ENCODE data around the gene SPATA6.
"Not testable (repeated sequence)": the region's sequence is repeated elsewhere in the genome, so short reads cannot be mapped to it uniquely, and the experiment has no call there.

SPATA6 gene

DNA sequence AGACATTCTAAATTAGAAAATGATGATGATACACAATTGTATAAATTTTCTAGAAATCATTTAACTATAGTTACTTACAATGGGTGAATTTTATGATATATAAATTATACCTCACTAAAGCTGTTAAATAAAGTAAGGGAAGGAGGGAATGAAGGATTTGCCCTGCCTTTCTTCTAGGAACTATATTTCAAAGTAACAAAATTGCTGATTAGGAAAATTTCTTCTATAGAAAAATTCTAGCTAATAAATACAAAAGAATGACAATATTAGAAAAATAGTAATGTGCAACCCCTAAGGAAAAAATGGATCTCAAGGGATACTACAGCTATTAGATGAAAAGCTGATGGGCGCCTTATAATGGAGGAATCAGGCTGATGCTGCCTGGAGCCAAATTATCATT is 23.1 kb downstream of the SPATA6 start:
- Histone ChIP-seq H3K9me3 (ENCODE audit: low read length) (no peaks in the 10 kb centered on the region), H3K27ac (ENCODE audit: low read depth, low read length) (no peak overlapping the region), H3K9ac (ENCODE audit: low read length) (no peak overlapping the region), H3K27me3 (ENCODE audit: control insufficient read depth in 1 of 2, insufficient read depth in 2 of 2, low read length in 2 of 2) (no peaks in the 10 kb centered on the region), H3K36me3 (ENCODE audit: insufficient read depth, low read length) (no peaks in the 10 kb centered on the region), H3K4me1 (ENCODE audit: insufficient read depth, low read length) (no peaks in the 10 kb centered on the region), H3K4me3 (ENCODE audit: low read depth in 1 of 2, low read length in 2 of 2) (no peak overlapping the region)

DNA sequence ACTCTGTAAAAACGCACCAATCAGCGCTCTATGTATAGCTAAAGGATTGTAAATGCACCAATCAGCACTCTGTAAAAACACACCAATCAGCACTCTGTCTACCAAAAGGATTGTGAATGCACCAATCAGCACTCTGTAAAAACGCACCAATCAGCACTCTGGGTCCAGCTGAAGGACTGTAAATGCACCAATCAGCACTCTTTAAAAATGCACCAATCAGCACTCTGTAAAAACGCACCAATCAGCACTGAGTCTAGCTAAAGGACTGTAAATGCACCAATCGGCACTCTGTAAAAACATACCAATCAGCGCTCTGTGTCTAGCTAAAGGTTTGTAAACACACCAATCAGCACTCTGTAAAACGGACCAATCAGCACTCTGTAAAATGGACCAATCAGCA is 27.8 kb downstream of the SPATA6 start:
- H3K9ac ChIP-seq (ENCODE audit: low read length); H3K36me3 ChIP-seq (ENCODE audit: insufficient read depth, low read length); H3K4me1 ChIP-seq (ENCODE audit: insufficient read depth, low read length); H3K27ac ChIP-seq (ENCODE audit: low read depth, low read length); H3K4me3 ChIP-seq (ENCODE audit: low read depth in 1 of 2, low read length in 2 of 2); H3K27me3 ChIP-seq (ENCODE audit: control insufficient read depth in 1 of 2, insufficient read depth in 2 of 2, low read length in 2 of 2); H3K9me3 ChIP-seq (ENCODE audit: low read length): not testable (repeated sequence)

DNA sequence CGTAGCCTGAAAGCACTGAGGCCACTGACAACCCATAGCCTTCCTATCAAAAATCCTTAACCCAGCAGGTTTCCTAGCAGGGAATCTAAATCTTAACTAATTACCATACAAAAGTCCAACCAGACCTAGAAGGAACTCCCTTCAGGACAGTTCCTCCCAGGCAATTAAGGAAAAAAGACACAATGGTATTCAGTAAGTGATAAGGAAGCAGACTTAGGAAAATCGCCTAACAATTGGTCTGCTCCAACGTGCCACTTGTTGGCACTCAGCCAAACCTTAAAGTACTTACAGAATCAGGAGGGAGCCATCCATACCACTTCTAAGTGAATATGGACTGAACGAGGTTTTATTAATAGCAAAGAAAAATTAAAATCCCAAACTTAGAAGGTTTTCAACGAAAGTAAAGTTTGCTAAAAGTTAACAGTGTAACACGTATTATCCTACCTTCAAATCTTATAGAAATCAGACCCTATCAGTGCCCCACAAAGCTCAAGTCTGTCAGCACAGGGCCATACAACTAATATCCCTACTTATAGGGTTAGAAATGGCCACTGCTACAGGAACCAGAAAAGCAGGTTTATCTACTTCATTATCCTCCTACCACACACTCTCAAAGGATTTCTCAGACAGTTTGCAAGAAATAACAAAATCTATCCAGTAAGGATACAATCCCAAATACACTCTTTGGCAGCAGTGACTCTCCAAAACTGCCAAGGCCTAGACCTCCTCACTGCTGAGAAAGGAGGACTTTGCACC is 29.0 kb downstream of the SPATA6 start:
- Histone ChIP-seq H3K36me3 (ENCODE audit: insufficient read depth, low read length) (no peaks in the 10 kb centered on the region), H3K27me3 (ENCODE audit: control insufficient read depth in 1 of 2, insufficient read depth in 2 of 2, low read length in 2 of 2) (no peaks in the 10 kb centered on the region), H3K4me1 (ENCODE audit: insufficient read depth, low read length) (no peaks in the 10 kb centered on the region), H3K27ac (ENCODE audit: low read depth, low read length) (no peak overlapping the region), H3K9me3 (ENCODE audit: low read length) (no peaks in the 10 kb centered on the region), H3K9ac (ENCODE audit: low read length) (no peak overlapping the region), H3K4me3 (ENCODE audit: low read depth in 1 of 2, low read length in 2 of 2) (no peak overlapping the region)

DNA sequence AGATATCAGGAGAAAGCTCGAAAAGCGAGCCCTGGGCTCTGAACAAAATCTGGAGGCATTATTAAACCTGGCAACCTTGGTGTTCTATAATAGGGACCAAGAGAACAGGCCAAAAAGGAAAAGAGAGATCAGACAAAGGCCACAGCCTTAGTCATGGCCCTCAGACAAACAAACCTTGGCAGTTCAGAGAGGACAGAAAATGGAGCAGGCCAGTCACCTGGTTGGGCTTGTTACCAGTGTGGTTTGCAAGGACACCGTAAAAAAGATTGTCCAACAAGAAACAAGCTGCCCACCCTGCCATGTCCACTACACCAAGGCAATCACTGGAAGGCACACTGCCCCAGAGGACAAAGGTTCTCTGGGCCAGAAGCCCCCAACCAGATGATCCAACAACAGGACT is 31.2 kb downstream of the SPATA6 start:
- H3K36me3 ChIP-seq (ENCODE audit: insufficient read depth, low read length); H3K4me3 ChIP-seq (ENCODE audit: low read depth in 1 of 2, low read length in 2 of 2); H3K27ac ChIP-seq (ENCODE audit: low read depth, low read length); H3K9ac ChIP-seq (ENCODE audit: low read length); H3K27me3 ChIP-seq (ENCODE audit: control insufficient read depth in 1 of 2, insufficient read depth in 2 of 2, low read length in 2 of 2); H3K4me1 ChIP-seq (ENCODE audit: insufficient read depth, low read length); H3K9me3 ChIP-seq (ENCODE audit: low read length): not testable (repeated sequence)

DNA sequence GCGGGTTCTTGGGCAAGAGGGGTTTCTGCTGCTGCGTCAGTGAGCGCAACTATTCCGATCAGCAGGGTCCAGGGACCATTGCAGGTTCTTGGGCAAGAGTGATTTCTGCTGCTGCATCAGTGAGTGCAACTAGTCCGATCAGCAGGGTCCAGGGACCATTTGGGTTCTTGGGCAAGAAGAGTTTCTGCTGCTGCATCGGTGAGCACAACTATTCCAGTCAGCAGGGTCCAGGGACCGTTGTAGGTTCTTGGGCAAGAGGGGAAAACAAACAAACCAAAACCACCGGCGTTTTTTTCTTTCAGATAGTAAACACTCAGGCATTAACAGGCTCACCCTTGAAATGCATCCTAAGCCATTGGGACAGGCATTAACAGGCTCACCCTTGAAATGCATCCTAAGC is 32.6 kb downstream of the SPATA6 start:
- H3K4me1 ChIP-seq (ENCODE audit: insufficient read depth, low read length): no peaks in the 10 kb centered on the region
- no peak overlapping the region for H3K27ac ChIP-seq (ENCODE audit: low read depth, low read length)
- no peak overlapping the region for H3K9ac ChIP-seq (ENCODE audit: low read length)
- no peaks in the 10 kb centered on the region for H3K36me3 ChIP-seq (ENCODE audit: insufficient read depth, low read length)
- H3K27me3 ChIP-seq (ENCODE audit: control insufficient read depth in 1 of 2, insufficient read depth in 2 of 2, low read length in 2 of 2): no peaks in the 10 kb centered on the region
- H3K9me3 ChIP-seq (ENCODE audit: low read length): no peaks in the 10 kb centered on the region
- no peak overlapping the region for H3K4me3 ChIP-seq (ENCODE audit: low read depth in 1 of 2, low read length in 2 of 2)

DNA sequence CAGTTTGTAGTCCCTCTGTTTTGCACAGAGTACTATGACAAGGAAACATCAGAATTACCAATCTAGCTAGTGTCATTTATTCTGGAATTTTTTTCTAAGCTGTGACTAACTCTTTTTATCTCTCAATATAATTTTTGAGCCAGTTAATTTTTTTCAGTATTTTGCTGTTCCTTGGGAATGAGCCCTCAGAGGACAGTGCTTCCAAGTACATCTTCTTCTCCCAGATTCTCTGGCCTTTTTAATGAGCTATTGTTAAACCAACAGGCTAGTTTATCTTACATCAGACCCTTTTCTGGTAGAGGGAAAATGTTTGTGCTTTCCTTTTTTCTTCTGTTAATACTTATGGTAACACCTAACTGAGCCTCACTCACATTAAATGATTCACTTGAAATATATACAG is 34.6 kb downstream of the SPATA6 start:
- not testable (repeated sequence) for H3K4me1 ChIP-seq (ENCODE audit: insufficient read depth, low read length); H3K4me3 ChIP-seq (ENCODE audit: low read depth in 1 of 2, low read length in 2 of 2); H3K36me3 ChIP-seq (ENCODE audit: insufficient read depth, low read length); H3K9me3 ChIP-seq (ENCODE audit: low read length); H3K27me3 ChIP-seq (ENCODE audit: control insufficient read depth in 1 of 2, insufficient read depth in 2 of 2, low read length in 2 of 2); H3K27ac ChIP-seq (ENCODE audit: low read depth, low read length); H3K9ac ChIP-seq (ENCODE audit: low read length)

DNA sequence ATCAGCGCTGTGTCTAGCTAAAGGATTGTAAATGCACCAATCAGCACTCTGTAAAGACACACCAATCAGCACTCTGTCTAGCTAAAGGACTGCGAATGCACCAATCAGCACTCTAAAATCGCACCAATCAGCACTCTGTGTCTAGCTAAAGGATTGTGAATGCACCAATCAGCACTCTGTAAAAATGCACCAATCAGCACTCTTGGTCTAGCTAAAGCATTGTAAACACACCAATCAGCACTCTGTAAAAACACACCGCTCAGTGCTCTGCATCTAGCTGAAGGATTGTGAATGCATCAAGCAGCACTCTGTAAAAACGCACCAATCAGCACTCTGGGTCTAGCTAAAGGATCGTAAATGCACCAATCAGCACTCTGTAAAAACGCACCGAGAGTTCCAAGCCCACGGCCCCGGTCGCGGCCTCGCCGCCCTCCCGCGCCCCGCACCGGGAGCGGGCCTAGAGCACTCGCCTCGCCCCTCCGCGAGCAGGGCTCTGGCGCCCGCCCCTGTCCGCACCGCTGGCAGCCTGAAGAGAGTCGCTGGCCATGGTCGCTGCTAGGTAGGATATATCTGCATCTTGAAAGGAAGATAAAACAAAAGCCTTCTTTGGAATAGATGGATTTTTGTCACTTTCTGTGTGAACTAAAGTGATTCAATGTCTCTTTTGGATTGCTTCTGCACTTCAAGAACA is 36.5 kb downstream of the SPATA6 start:
- not testable (repeated sequence) for H3K9me3 ChIP-seq (ENCODE audit: low read length); H3K4me1 ChIP-seq (ENCODE audit: insufficient read depth, low read length); H3K27me3 ChIP-seq (ENCODE audit: control insufficient read depth in 1 of 2, insufficient read depth in 2 of 2, low read length in 2 of 2); H3K9ac ChIP-seq (ENCODE audit: low read length); H3K27ac ChIP-seq (ENCODE audit: low read depth, low read length); H3K36me3 ChIP-seq (ENCODE audit: insufficient read depth, low read length); H3K4me3 ChIP-seq (ENCODE audit: low read depth in 1 of 2, low read length in 2 of 2)

DNA sequence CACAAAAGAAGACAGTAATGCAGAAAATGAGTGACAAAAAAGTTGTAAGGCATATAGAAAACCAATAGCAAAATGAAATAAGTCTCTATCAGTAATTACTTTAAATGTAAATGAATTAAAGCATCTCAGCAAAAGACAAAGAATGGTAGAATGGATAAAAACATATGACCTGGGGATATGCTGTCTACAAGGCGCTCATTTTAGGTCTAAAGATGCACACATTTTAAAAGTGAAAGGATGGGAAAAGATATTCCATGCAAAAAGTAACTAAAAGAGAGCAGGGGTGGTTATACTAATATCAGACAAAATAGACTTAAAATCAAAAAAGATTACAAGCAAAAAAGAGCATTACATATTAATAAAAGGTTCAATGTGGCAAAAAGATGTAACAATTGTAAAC is 41.2 kb downstream of the SPATA6 start:
- no peak overlapping the region for H3K9ac ChIP-seq (ENCODE audit: low read length)
- no peaks in the 10 kb centered on the region for H3K9me3 ChIP-seq (ENCODE audit: low read length)
- H3K27ac ChIP-seq (ENCODE audit: low read depth, low read length): no peak overlapping the region
- H3K4me3 ChIP-seq (ENCODE audit: low read depth in 1 of 2, low read length in 2 of 2): no peak overlapping the region
- peaks cover 6% of the 10 kb centered on the region for H3K4me1 ChIP-seq (ENCODE audit: insufficient read depth, low read length)
- H3K36me3 ChIP-seq (ENCODE audit: insufficient read depth, low read length): no peaks in the 10 kb centered on the region
- no peaks in the 10 kb centered on the region for H3K27me3 ChIP-seq (ENCODE audit: control insufficient read depth in 1 of 2, insufficient read depth in 2 of 2, low read length in 2 of 2)

DNA sequence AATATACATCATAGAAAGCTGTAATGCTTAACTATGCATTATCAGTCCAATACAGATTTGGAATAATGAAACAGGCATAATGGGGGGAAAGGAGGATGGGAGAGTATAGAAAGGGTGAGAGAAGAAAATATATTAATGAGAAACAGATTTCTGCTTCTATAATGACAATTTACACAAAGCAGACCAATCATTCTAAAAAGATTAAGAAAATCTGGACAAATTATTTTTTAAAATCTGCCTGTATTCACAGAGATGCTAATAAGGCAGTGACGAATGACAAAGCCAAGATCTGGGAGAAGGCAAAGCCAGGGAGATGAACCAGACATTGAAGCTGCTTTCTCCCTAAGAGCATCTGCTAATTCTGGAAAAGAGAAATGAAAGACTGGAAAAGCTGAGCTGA is 50.0 kb downstream of the SPATA6 start:
- Histone ChIP-seq H3K27me3 (ENCODE audit: control insufficient read depth in 1 of 2, insufficient read depth in 2 of 2, low read length in 2 of 2) (no peaks in the 10 kb centered on the region), H3K4me1 (ENCODE audit: insufficient read depth, low read length) (no peaks in the 10 kb centered on the region), H3K36me3 (ENCODE audit: insufficient read depth, low read length) (no peaks in the 10 kb centered on the region), H3K27ac (ENCODE audit: low read depth, low read length) (no peak overlapping the region), H3K9ac (ENCODE audit: low read length) (no peak overlapping the region), H3K4me3 (ENCODE audit: low read depth in 1 of 2, low read length in 2 of 2) (no peak overlapping the region), H3K9me3 (ENCODE audit: low read length) (no peaks in the 10 kb centered on the region)

DNA sequence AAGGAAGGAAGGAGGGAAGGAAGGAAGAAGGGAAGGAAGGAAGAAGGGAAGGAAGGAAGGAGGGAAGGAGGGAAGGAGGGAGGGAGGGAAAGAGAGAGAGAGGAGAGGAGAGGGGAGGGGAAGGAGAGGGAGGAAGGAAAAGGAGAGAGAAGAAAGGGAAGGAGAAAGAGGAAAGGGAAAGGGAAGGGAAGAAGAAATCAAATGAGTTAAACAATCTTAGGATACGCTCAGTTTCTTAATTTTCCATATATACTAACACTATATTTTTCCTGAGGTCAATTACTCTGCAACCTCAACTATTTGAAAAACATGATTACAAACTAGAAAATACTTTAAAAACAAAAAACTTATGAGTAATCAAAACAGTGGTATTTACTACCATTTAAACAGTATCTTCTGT is 53.3 kb downstream of the SPATA6 start:
- Histone ChIP-seq H3K27me3 (ENCODE audit: control insufficient read depth in 1 of 2, insufficient read depth in 2 of 2, low read length in 2 of 2) (no peaks in the 10 kb centered on the region), H3K4me3 (ENCODE audit: low read depth in 1 of 2, low read length in 2 of 2) (no peak overlapping the region), H3K9ac (ENCODE audit: low read length) (no peak overlapping the region), H3K9me3 (ENCODE audit: low read length) (no peaks in the 10 kb centered on the region), H3K27ac (ENCODE audit: low read depth, low read length) (no peak overlapping the region), H3K36me3 (ENCODE audit: insufficient read depth, low read length) (no peaks in the 10 kb centered on the region), H3K4me1 (ENCODE audit: insufficient read depth, low read length) (no peaks in the 10 kb centered on the region)

DNA sequence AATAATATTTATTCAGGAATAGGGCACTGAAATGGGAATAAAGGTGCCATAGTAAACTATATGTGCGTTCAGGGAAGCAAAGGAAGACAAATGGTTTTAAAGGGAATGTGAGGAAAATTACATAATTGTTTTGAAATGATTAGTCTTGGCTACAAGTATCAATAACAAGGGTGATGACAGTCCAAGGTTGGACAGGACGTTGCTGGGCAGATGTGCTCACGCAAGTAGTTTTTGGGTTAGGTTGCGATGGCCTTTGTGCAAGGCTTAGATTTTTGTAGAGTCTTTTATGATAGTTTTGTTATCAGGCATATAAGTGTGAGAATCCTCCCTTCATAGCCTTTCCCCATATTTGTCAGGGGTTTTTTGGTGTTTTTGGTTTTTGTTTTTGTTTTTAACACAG is 57.0 kb downstream of the SPATA6 start:
- Histone ChIP-seq H3K4me1 (ENCODE audit: insufficient read depth, low read length) (no peaks in the 10 kb centered on the region), H3K27me3 (ENCODE audit: control insufficient read depth in 1 of 2, insufficient read depth in 2 of 2, low read length in 2 of 2) (no peaks in the 10 kb centered on the region), H3K9ac (ENCODE audit: low read length) (no peak overlapping the region), H3K9me3 (ENCODE audit: low read length) (no peaks in the 10 kb centered on the region), H3K36me3 (ENCODE audit: insufficient read depth, low read length) (no peaks in the 10 kb centered on the region), H3K27ac (ENCODE audit: low read depth, low read length) (no peak overlapping the region), H3K4me3 (ENCODE audit: low read depth in 1 of 2, low read length in 2 of 2) (no peak overlapping the region)

DNA sequence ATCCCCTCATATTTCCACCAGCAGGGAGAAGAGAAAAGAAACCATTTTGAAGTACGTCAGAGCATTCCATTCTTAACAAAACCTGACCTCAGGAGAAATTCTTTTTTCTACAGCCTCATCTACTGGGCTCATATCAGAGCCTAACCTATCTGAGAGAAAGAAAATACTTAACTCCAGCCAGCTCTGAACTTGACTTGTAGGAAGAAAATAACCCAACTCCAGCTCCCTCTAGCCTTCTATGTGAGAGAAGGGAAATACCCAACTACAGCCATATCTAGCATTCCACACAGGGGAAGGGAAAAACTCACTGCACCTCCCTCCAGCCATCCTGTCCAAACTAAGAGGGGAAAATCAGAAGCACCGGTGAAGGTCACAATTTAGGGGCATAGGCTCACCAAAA is 57.7 kb downstream of the SPATA6 start:
- Histone ChIP-seq H3K27me3 (ENCODE audit: control insufficient read depth in 1 of 2, insufficient read depth in 2 of 2, low read length in 2 of 2) (no peaks in the 10 kb centered on the region), H3K27ac (ENCODE audit: low read depth, low read length) (no peak overlapping the region), H3K36me3 (ENCODE audit: insufficient read depth, low read length) (no peaks in the 10 kb centered on the region), H3K9ac (ENCODE audit: low read length) (no peak overlapping the region), H3K4me1 (ENCODE audit: insufficient read depth, low read length) (no peaks in the 10 kb centered on the region), H3K9me3 (ENCODE audit: low read length) (no peaks in the 10 kb centered on the region), H3K4me3 (ENCODE audit: low read depth in 1 of 2, low read length in 2 of 2) (no peak overlapping the region)
